Measurements from ENCODE around the gene GLIS1. TPM values are rescaled to one million over a fixed set of nuclear protein-coding genes. Genes with fewer than 3 reads are reported as not detected.

The GLIS1 gene
- total and polyA plus RNA-seq, 2 donors = 0.05 to 0.59 TPM

DNA sequence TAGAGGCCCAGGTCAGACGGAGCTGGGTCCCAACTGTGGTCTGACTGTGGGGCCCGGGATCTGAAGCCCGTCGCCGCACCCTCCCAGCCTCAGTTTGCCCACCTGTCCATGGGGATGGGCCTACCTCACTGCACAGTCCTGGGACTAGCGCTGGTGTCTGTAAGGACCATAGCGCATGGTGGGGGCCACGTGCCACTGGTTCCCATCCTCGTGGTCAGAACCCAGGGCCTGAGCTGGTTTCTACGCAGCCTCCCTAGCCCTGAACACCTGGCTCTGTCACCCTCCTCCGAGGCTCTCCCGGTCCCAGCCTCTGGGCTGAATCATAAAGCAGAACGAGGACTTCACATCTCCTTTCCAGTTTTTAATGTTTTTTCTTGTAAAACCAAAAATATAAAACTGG lies 233.1 kb downstream of the GLIS1 start:
- no peak for DNase-seq (ENCODE audit: low read depth in 6 of 9, low spot score in 9 of 9)
- H3K27me3 ChIP-seq (ENCODE audit: control insufficient read depth in 2 of 2, insufficient read depth in 1 of 2, low read length in 1 of 2) = no peaks in the 10 kb centered on the region
- H3K4me1 ChIP-seq (ENCODE audit: control insufficient read depth in 2 of 2, insufficient read depth in 2 of 2, low read length in 2 of 2) = peaks cover 0 to 4% of the 10 kb centered on the region in 2 donors
- 93% methylated on average over 13 of the region's 13 CpGs for WGBS
- no peaks in the 10 kb centered on the region for H3K36me3 ChIP-seq (ENCODE audit: control insufficient read depth in 2 of 2, insufficient read depth in 2 of 2, low read length in 1 of 2)
- H3K9me3 ChIP-seq (ENCODE audit: control insufficient read depth in 2 of 2, insufficient read depth in 1 of 2, low read length in 1 of 2) = no peaks in the 10 kb centered on the region
- no peak overlapping the region for H3K4me3 ChIP-seq (ENCODE audit: low read length in 2 of 2)
- no peak overlapping the region for H3K27ac ChIP-seq (ENCODE audit: low read depth in 1 of 2, low read length in 1 of 2)

- WGBS = 96% methylated on average over 9 of the region's 9 CpGs
- Histone ChIP-seq H3K36me3 (ENCODE audit: control insufficient read depth in 2 of 2, insufficient read depth in 2 of 2, low read length in 1 of 2) (no peaks in the 10 kb centered on the region), H3K9me3 (ENCODE audit: control insufficient read depth in 2 of 2, insufficient read depth in 1 of 2, low read length in 1 of 2) (no peaks in the 10 kb centered on the region), H3K27me3 (ENCODE audit: control insufficient read depth in 2 of 2, insufficient read depth in 1 of 2, low read length in 1 of 2) (no peaks in the 10 kb centered on the region), H3K27ac (ENCODE audit: low read depth in 1 of 2, low read length in 1 of 2) (no peak overlapping the region), H3K4me3 (ENCODE audit: low read length in 2 of 2) (no peak overlapping the region), H3K4me1 (ENCODE audit: control insufficient read depth in 2 of 2, insufficient read depth in 2 of 2, low read length in 2 of 2) (peaks cover 0 to 4% of the 10 kb centered on the region in 2 donors)
- no peak for DNase-seq (ENCODE audit: low read depth in 6 of 9, low spot score in 9 of 9)
These were observed 233.6 kb downstream of the GLIS1 start for GRCh38 chr1:53505401-53505800.

DNA sequence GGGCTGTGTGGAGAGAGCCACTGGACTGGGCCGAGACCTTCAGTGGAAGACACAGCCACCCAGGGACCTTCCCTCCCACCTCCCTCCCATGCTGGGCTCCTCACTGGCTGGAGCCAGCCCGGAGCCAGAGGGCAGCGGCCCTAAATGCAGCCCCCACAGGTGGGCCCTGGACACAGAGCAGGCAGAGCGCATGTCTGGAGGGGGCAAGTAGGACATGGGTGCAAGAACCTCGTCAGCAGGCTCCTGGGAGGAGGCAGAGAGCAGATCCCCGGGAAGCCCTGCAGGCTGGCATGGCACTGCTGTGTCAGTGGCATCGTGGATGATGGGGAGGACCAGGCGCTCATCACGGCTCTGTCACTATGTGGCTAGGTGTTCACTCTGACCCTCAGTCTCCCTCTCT lies 234.1 kb downstream of the GLIS1 start:
- H3K27ac ChIP-seq (ENCODE audit: low read depth in 1 of 2, low read length in 1 of 2) = no peak overlapping the region
- no peaks in the 10 kb centered on the region for H3K9me3 ChIP-seq (ENCODE audit: control insufficient read depth in 2 of 2, insufficient read depth in 1 of 2, low read length in 1 of 2)
- no peaks in the 10 kb centered on the region for H3K36me3 ChIP-seq (ENCODE audit: control insufficient read depth in 2 of 2, insufficient read depth in 2 of 2, low read length in 1 of 2)
- no peaks in the 10 kb centered on the region for H3K27me3 ChIP-seq (ENCODE audit: control insufficient read depth in 2 of 2, insufficient read depth in 1 of 2, low read length in 1 of 2)
- WGBS = 90% methylated on average over 9 of the region's 9 CpGs
- peaks cover 0 to 4% of the 10 kb centered on the region in 2 donors for H3K4me1 ChIP-seq (ENCODE audit: control insufficient read depth in 2 of 2, insufficient read depth in 2 of 2, low read length in 2 of 2)
- DNase-seq (ENCODE audit: low read depth in 6 of 9, low spot score in 9 of 9) = no peak
- H3K4me3 ChIP-seq (ENCODE audit: low read length in 2 of 2) = no peak overlapping the region

DNA sequence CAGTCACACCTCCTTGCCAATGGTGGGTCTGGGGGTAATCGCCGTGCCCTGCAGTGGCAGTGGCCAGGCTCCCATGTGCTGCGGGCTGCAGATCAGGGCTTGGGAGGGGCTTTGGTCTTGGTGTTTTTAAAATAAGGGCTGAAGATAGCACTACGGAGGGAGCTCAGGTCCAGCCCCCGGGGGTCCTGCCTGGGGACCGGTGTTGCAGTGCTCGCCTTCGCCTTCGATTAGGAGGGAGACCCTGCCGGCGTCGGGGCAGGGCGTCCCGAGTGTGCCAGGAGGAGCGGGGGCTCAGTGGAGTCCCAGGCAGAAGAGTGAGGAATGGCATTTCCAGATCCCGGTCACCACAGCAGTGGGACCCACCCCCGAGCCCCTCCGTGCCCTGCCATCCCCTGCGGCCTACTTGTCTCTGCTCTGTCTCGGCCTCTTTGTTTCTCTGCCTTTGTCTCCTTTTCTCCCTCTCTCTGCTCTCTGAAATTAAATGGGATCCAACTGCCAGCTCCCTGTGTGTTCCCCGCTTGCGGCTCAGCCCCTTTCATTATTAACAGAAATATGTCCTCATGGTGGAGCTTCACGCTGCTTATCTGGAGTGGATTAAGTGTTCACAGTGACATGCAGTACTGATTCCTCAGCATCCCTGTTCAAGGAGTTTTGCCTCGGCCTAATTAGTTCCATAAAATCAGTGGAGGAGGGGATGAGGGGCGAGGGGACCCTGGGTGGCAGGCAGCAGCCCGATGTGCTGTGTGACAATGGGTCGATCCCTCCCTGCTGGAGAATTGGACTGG lies 235.3 kb downstream of the GLIS1 start:
- Histone ChIP-seq H3K4me1 (ENCODE audit: control insufficient read depth in 2 of 2, insufficient read depth in 2 of 2, low read length in 2 of 2) (peaks cover 7 to 14% of the 10 kb centered on the region in 2 donors), H3K36me3 (ENCODE audit: control insufficient read depth in 2 of 2, insufficient read depth in 2 of 2, low read length in 1 of 2) (no peaks in the 10 kb centered on the region), H3K27ac (ENCODE audit: low read depth in 1 of 2, low read length in 1 of 2) (no peak overlapping the region), H3K9me3 (ENCODE audit: control insufficient read depth in 2 of 2, insufficient read depth in 1 of 2, low read length in 1 of 2) (no peaks in the 10 kb centered on the region), H3K4me3 (ENCODE audit: low read length in 2 of 2) (no peak overlapping the region), H3K27me3 (ENCODE audit: control insufficient read depth in 2 of 2, insufficient read depth in 1 of 2, low read length in 1 of 2) (no peaks in the 10 kb centered on the region)
- no peak for DNase-seq (ENCODE audit: low read depth in 6 of 9, low spot score in 9 of 9)
- WGBS = 95% methylated on average over 27 of the region's 27 CpGs

DNA sequence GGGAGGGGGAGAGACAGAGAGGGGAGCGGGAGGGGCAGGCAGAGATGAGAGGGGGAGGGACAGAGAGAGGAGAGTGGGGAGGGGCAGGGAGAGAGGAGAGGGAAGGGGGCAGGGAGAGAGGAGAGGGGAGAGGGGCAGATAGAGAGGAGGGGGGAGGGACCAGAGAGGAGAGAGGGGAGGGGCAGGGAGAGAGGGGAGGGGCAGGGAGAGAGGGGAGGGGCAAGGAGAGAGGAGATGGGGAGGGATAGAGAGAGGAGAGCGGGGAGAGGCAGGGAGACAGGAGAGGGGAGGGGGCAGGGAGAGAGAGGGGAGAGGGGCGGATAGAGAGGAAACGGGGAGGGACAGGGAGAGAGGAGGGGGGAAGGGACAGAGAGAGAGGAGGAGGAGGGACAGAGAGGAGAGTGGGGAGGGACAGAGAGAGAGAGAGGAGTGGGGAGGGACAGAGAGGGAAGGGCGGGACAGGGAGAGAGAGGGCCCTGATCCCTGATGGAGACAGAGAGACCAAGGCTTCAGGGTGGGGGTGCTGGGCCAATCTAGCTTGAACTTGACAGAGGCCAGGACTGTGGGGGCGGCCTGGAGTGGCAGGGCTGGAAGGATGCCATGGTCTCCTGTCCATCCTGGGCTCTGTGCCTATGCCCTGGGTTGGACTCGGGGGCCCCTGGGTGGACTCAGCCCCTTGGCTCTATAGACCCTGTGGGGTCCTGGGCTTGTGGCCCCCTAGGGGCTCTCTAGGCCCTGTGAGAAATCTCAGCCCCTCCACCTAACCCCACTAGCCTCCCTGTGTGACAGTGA lies 236.1 kb downstream of the GLIS1 start:
- no peaks in the 10 kb centered on the region for H3K36me3 ChIP-seq (ENCODE audit: control insufficient read depth in 2 of 2, insufficient read depth in 2 of 2, low read length in 1 of 2)
- no peak for DNase-seq (ENCODE audit: low read depth in 6 of 9, low spot score in 9 of 9)
- 87% methylated on average over 7 of the region's 7 CpGs for WGBS
- no peak overlapping the region for H3K27ac ChIP-seq (ENCODE audit: low read depth in 1 of 2, low read length in 1 of 2)
- H3K9me3 ChIP-seq (ENCODE audit: control insufficient read depth in 2 of 2, insufficient read depth in 1 of 2, low read length in 1 of 2) = no peaks in the 10 kb centered on the region
- peaks cover 7 to 20% of the 10 kb centered on the region in 2 donors for H3K4me1 ChIP-seq (ENCODE audit: control insufficient read depth in 2 of 2, insufficient read depth in 2 of 2, low read length in 2 of 2)
- no peaks in the 10 kb centered on the region for H3K27me3 ChIP-seq (ENCODE audit: control insufficient read depth in 2 of 2, insufficient read depth in 1 of 2, low read length in 1 of 2)
- H3K4me3 ChIP-seq (ENCODE audit: low read length in 2 of 2) = no peak overlapping the region

- no peaks in the 10 kb centered on the region for H3K27me3 ChIP-seq (ENCODE audit: control insufficient read depth in 2 of 2, insufficient read depth in 1 of 2, low read length in 1 of 2)
- H3K4me3 ChIP-seq (ENCODE audit: low read length in 2 of 2) = no peak overlapping the region
- no peaks in the 10 kb centered on the region for H3K9me3 ChIP-seq (ENCODE audit: control insufficient read depth in 2 of 2, insufficient read depth in 1 of 2, low read length in 1 of 2)
- 93% methylated on average over 21 of the region's 21 CpGs for WGBS
- no peaks in the 10 kb centered on the region for H3K36me3 ChIP-seq (ENCODE audit: control insufficient read depth in 2 of 2, insufficient read depth in 2 of 2, low read length in 1 of 2)
- no peak overlapping the region for H3K27ac ChIP-seq (ENCODE audit: low read depth in 1 of 2, low read length in 1 of 2)
- peaks cover 7 to 20% of the 10 kb centered on the region in 2 donors for H3K4me1 ChIP-seq (ENCODE audit: control insufficient read depth in 2 of 2, insufficient read depth in 2 of 2, low read length in 2 of 2)
- DNase-seq (ENCODE audit: low read depth in 6 of 9, low spot score in 9 of 9) = no peak
These were observed 237.6 kb downstream of the GLIS1 start for GRCh38 chr1:53501065-53502005.

- Histone ChIP-seq H3K4me1 (ENCODE audit: control insufficient read depth in 2 of 2, insufficient read depth in 2 of 2, low read length in 2 of 2) (peaks cover 7 to 20% of the 10 kb centered on the region in 2 donors), H3K27me3 (ENCODE audit: control insufficient read depth in 2 of 2, insufficient read depth in 1 of 2, low read length in 1 of 2) (no peaks in the 10 kb centered on the region), H3K4me3 (ENCODE audit: low read length in 2 of 2) (no peak overlapping the region), H3K27ac (ENCODE audit: low read depth in 1 of 2, low read length in 1 of 2) (no peak overlapping the region), H3K36me3 (ENCODE audit: control insufficient read depth in 2 of 2, insufficient read depth in 2 of 2, low read length in 1 of 2) (no peaks in the 10 kb centered on the region), H3K9me3 (ENCODE audit: control insufficient read depth in 2 of 2, insufficient read depth in 1 of 2, low read length in 1 of 2) (no peaks in the 10 kb centered on the region)
- WGBS = 95% methylated on average over 34 of the region's 34 CpGs
- no peak for DNase-seq (ENCODE audit: low read depth in 6 of 9, low spot score in 9 of 9)
These were observed 238.5 kb downstream of the GLIS1 start for GRCh38 chr1:53500204-53501064.
